HG03439 (cell line): ENCODE results near the gene ETS1.

Source experiments
- ATAC-seq: cut with Tn5 transposase; IDR thresholded peaks from one replicate; pipeline ENCODE4 v1.9.1; 2021; ENCODE audit warnings: mild to moderate bottlenecking, moderate library complexity; ENCODE audit not compliant: unreplicated experiment

The ETS1 gene

DNA sequence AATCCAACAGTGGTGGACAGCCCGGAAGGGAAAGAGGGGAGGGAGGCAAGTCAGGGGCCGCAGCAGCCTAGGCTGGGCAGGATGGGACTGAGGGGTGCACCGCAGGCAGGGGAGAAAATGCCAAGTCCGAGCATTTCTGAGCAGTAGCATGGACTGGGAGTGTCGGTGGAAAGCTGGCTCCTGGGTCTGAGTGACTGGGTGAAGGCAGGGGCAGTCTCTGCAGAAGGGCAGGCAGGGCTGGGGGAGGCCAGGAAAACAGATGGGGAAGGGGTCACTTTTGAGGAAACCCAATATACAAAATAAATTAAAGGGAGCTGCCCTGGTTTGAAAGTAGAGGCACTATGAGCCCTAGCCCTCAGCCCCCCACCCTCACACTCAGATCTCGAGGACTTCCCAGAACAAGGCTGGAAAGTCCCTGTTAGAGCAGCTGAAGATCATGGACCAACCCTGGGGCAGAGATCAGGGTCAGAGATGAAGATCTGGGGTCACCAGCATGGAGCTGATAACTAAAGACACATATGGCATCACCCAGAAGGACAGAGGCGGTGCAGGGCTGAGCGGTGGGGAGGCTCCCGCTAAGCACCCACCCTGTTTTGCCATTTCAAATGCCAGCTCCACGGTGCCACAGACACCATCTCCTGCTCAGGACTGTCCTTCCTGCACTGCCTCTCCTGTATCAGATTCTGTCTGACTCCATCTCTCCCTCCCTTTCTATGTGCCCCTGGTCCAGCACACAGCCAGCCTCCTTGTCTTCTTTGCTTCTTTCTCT is 32.4 kb upstream of the ETS1 start:
- no peak for ATAC-seq

DNA sequence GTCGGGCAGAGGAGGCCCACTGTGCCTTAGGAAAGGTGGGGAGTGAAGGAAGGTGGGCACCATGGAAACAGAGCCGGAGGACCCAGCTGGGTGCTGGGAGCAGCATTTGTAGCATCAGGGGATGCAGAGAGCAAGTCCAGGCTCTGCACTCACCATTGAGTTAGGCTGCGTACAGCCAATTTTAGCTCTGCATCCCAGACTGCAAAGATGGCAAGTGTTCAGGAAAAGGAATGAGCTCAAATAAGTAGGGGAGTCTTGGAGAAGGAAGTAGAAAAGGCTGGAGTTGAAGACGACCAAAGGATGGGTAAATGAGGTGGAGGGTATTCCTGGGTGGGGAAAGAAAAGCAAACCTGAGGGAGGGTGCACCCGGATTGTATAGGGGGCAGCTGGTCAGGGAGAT is 31.6 kb upstream of the ETS1 start:
- no peak for ATAC-seq

DNA sequence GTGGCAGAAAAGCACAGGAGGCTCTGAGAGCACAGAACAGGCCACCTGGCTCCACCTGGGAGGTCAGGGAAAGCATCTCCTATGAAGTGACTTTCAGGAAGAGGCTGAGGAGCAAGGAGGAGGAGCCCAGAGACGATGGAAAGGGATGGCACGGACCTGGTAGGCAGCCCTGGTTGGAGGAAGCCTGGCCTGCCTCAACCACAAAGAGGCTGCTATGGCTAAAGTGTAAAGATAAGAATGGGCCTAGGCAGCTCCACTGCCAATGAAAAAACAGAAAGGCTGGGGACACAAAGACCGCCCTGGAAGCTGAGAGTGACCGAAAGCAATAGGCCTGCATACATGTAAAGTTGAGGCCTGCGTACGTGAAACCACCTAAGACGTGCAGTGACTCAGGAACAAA is 31.2 kb upstream of the ETS1 start:
- ATAC-seq = no peak

DNA sequence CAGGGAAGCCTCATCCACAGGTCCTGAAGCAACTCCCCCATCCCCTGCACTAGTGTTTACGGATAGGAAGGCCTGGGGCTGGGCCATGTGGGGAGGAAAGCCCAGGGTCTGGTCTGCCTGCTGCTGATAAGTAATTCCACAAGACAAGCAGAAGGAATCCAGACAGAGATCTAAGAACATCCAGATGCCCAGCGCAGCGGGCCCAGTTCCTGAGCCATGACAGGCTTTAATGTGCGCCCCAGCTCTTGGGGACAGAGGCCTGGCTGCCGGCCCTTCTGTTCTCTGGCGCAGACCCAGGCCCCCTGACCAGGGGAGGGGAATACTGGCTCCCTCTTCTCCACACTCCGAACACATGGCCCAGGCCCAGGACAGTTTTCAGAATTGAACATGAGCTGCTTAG is 28.8 kb upstream of the ETS1 start:
- no peak for ATAC-seq

DNA sequence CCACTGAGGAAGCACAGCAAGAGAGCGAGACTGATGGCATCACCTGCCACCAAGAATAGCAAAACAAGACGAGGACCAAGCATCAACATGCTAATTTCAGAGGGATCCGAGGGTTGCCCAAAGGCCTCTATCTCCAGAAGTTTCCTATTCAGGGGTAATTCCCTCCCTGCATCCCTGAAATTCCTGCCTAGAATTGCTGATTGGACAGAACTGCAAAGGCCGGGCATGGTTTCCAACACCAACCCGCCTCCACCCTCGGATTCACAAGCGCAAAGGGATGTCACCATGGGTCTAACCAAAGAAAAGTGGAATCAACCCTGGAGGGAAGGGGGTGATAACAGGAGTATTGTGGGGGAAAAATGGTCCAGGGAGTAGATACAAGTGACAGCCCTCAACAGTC is 28.3 kb upstream of the ETS1 start:
- no peak for ATAC-seq

DNA sequence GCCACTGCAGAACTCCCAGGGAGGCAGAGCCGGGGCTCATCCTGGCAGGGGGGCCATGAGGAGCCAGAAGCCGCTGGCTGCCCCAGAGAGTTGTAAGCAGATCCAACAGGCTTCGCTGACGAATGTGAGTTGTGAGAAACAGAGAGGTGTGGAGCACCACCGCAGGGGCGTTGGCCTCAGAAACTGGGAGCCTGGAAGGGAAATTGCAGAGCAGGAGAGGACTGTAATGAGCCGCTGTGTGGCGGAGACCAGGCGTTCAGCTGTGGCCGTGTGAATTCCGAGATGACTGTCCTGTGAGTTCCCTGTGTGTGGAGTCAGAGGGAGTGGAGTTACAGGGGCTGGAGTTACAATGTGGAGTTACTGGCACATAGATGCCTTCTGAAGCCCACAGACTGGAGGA is 27.7 kb upstream of the ETS1 start:
- ATAC-seq = no peak

DNA sequence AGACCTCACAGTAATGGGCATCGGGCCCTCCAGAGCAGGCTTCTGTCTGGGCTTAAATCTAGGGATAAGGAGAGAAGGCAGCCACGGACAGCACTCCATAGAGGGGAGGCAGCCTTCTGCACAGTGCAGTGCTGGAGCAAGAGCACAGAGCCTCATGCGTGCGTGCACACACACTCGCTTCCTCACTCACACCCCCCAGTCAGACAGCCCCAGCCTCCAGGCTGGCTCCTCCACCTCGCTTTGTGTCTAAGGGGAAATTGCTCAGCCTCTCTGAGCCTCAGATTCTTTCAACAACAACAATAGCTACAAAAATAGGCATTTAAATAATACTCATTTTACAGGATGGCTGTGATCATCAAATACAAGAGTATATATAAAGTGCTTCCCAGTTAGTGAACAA is 26.7 kb upstream of the ETS1 start:
- ATAC-seq = no peak

DNA sequence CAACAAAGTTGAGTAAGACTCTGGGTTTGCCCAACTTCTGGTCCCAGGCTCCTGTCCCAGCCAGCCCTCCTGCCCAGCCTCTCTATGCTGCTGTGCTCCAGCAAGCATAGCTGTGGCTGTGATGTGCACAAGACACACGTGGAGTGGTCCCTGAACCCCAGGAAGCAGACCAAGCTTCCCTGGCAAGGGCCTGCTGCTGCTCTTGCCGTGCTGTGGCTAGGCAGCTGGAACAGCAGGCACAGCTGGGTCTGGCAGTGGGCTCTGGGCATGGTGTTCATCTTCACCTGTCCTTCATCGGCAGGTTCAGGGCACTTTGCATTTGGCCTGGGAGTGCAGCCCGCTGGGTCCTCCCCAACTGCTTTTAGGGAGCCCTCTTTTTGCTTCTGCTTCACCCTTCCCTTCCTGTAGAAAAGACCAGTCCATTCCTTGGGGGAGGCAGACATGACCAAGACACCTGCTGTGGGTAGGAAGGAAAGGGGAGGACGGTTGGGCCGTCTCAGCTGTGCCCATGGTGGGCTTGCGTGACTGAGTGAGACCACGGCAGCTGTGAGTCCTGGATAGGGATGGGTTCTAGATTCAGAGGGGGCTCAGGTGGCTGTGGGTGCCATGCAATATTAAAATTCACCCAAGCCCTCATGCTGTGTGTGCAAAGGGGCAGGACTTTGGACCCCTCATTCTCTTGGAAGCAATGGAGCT is 26.1 kb upstream of the ETS1 start:
- no peak for ATAC-seq

DNA sequence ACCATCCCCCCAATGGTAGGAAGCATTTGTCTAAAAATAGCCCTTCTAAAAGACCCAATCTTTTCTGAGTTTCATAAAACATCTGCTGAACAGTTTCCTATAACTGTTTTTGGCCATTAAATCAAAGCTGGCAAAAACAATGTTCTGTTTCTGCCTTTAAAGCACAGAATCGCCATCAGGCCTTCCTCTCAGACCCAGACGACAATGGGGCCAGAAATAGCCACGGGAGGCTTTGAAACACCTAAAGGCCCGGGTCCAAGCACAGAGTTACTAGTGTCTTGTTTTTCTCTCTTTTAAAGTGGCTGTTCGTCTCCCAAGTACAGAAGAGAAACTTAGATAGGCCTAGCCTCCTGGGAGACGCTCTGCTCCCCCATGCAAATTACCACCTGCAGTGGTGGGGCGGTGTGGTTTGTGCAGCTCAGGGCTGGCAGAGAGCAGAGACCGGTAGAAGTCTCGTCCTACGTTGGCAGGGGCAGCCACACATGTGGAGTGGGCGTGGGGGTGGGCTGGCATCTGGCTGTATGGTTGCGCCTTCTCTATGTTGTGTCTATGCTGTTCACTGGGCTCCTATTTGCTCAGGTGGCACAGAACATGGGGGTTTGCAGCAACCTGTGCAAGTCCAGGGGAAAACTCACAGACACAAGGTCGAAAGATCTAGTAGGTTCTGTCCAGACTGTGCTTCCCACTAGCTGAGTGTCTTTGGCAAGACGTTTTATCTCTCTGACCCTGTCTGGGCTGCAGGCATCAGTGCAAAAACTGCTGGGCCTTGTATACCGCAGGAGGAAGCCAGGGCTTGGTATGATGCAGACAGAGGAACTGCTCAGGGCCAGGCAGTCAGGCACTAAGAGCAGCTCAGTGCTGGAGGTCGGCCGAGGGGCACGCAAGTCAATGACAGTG is 23.6 kb upstream of the ETS1 start:
- ATAC-seq = peak; percentile 99

DNA sequence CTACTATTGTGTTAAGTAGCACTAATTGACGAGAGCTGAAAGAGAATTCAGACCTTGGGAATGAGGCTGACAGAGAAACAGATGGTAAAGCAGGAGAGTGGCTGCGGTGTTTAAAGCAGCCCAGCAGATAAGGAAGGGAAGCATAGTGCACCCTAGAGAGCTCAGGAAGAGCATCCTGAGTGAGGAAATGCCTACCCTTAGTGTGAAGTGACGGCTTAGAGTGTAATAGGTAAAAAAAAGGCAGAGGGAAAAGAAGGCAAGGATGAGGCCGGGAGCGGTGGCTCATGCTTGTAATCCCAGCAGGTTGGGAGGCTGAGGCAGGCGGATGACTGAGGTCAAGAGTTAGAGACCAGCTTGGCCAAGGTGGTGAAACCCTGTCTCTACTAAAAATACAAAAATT is 22.4 kb upstream of the ETS1 start:
- ATAC-seq = no peak

DNA sequence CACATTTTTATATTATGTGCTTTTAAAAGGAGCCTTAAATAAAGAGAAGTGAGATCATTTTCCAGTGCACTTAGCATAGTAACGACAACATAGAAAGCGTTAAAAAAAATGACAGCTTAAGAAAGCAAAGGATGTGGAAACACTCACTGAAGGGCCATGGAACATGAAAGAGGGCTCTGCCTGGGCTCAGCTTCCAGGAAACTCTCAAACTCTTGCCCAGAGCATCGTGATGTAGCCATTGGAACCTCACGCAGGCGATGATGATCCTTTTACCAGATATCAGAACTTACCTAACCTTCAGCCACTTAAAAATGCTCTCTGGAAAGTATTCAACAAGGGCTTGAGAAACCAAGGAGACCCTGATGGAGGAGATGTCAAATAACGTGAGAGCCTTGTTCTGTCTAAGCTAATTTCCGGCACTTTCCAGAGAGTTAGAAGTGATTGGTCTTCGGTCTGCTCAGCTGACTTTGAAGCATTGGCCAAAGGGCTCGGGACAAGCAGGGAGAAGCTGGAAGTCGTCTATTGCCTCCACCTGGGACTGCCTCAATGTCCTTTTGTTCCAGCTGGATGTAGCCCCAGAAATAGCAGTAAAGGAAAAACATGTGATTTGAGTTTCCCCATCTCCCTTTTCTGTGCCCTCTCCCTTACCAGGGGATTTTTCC is 21.5 kb upstream of the ETS1 start:
- ATAC-seq = no peak

DNA sequence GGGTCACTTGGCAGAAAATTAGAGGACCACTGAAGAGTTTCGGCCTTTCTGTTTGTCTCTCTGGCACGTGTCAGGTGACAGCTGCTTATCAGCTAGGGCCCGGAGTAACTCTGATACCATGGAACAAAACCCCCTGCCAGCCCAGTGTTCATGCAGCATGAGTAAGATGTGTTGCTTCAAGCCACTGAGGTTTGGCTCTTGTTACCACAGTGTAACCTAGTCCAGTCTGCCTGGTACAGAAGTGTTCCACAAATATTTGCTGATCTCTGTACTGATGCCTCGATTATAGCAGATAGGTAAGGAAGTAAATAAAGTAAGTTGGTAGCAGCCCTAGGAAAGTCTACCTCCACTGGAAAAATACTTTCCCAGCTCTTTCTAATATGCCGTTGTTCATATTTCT is 20.5 kb upstream of the ETS1 start:
- ATAC-seq = no peak

DNA sequence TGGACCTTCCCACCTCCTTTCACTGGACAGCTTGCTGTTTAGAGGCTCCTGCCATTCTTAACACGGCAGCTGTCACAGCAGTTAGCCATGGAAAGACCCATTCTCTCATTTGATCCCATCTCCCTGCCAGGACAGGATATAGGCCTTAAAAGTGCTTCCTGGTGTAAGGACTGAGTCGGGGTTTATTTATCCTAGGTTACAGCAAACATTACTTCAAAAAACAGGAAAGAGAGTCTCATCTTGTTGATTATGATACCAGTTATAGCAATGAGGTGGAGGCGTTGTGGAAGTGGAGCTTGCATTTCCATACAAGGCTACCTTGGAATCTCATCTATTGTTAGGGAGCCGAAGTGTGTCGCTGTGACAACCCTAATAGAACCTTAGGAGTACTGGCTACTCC is 17.4 kb upstream of the ETS1 start:
- ATAC-seq = no peak

DNA sequence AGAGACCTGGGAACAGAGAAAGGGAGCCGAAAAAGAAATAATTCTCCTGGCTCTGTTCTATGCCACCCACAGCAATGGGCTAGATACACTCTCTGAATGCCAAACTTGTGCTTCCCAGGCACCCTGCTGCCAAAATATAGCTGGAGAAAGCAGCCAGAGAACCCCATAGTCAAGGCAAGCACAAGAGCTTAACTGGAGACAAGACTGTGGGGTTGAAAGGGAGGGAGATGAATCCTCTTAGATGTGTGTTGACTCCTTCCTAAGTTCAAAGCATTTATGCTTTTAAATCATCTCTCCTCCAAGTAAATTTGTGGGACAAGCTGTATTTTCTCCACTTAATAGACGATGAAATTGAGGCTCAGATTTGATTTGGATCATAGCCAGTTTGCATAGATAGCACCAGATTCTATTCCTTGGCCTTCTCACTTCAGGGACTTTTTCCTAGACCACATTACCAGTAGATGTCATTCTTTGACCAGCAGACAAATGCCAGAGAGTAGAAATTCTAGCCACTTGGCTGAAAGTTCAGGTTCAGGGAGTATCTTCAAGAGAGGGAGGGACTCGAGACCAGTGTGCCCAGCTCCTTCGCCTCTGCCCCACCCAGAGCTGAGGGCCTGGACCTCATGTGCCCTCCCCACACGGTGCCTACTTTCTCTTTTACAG is 16.5 kb upstream of the ETS1 start:
- no peak for ATAC-seq

DNA sequence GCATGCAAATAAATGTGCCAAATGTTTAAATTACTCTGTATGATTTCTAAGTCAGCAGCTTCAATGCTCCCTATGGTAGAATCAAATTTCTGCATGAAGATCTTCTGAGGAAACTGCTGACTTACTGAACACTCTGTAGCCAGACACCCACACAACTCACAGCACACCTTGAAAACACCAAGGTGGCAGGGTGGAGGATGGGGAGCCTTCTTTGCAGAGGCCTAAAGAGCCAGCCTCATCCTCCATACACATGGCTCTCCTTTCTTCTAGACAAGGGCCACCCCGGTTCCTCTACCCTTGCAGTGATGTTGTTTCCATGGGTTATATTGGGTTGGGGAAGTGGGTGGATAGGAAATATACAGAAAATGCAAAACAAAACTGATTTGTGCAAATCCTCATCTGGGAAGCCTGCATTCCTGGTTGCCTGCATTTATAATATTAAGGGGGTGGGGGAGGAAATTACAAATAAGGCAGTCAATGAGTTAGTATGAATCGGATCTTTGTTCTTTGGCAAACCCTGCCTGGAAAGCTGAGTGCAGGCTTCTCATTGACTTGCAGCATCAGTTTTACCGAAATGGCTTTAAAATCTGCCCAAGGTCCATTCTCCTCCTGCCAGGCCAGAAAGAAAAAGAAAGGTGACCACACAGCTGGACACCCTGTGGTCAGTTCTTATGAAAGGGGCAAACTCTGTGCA is 15.8 kb upstream of the ETS1 start:
- ATAC-seq = no peak

DNA sequence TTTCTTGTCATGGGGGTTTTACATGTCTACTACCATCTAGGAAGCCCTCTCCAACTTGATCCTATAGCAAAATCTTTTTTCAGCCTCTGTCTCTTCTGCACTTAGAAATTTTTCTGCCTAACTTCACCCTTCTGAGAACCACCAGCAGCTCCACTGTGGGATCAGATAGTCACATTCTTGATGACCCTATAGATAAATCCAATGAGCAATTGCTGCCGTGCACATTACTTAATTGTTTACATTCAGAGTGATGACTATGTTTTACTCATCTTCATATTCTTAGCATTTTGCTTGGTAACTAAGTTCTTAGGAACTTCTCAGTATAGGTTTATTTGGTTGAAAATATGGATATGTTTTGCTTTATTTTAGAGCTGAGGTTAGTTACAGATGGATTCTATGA is 12.4 kb upstream of the ETS1 start:
- no peak for ATAC-seq

DNA sequence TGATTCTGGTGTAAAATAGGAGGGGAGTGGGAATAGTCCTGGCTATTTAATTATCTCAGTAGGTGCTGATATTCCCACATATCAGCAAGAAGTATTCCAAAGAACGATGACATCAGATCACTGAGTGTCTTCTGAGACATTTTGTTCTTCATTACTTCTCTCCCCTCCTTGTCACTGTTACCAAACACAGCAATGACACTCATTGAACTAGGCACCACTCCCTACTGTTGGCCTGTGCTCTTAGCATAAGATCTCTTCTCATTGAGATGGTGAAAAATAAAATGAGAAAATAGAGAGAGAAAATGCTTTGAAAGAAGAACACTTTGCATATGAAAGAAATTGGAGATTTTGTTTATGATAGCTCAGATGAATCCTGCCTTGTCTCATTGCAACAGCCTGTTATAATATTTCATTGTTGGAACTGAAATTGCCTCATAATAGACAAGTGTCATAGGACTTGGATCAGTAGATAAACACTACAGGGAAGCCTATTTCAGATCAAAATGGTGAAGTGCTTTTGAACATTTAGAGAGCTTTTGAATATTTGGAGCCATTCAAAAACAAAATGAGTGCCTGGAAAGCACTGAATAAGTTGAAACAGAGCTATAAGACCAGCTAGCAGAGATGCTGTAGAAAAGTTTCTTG is 11.3 kb upstream of the ETS1 start:
- no peak for ATAC-seq

DNA sequence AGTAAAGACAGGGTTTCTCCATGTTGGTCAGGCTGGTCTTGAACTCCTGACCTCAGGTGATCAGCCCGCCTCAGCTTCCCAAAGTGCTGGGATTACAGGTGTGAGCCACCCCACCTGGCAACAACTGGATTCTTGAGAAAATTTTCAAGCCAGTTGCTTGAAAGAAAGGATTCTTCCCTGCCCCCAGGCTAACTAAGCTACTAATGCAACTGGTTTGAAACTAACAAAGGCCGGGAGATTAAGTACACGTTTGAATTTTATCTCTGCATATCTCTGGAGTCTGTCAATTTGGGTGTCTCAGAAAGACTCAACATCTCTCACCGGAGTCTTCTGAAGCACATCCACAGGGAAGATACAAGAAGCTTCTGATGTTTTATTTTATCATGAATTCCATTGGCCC is 10.7 kb upstream of the ETS1 start:
- ATAC-seq = no peak

DNA sequence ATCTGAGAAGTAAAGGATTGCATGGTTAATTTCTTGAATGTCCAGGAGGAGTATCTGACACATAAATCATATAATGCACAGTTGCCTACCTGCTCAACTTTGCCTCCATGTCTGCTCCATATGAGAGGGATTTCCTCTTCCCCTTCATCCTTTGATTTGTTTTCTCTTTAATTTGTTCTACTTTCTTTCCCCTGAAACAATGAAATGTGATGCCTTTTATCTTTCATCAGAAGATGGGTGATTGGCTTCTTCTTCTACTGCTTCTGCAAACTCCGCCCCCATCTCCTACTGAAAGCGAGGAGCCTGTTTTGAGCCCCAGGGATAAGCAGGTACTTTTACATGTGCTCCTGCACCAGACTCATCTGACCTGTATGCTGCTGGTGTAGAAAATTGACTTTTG is 9.9 kb upstream of the ETS1 start:
- ATAC-seq = no peak

DNA sequence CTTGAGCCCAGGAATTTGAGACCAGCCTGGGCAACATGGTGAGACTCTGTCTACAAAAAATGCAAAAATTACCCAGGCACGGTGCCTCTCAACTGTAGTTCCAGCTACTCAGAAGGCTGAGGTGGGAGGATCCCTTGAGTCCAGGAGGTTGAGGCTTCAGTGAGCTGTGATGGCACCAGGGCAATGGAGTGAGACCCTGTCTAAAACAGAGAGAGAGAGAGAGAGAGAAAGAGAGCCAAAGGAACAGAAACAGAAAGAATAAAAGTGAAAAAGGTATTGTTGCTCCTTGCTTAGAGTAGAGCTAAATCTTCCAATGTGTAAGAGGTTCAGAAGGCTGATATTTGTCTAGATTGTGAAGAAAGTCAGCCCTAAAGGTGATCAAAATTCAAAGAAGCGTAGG is 8.9 kb upstream of the ETS1 start:
- ATAC-seq = no peak
